GM10266 (cell line): ENCODE measurements around the gene LIMK2.

ENCODE experiments used
- DNase-seq: peaks from one replicate; pipeline ENCODE4 v3.0.0; 2012; ENCODE audit errors: extremely low spot score
- TF ChIP-seq, protein P1 (sequence below): IDR thresholded peaks from 2 replicates; pipeline ENCODE4 v1.5.1; 2012; ENCODE audit warnings: mild to moderate bottlenecking, low read depth; ENCODE audit not compliant: control insufficient read depth, insufficient read depth; ENCODE audit errors: missing control alignments

The LIMK2 gene

DNA sequence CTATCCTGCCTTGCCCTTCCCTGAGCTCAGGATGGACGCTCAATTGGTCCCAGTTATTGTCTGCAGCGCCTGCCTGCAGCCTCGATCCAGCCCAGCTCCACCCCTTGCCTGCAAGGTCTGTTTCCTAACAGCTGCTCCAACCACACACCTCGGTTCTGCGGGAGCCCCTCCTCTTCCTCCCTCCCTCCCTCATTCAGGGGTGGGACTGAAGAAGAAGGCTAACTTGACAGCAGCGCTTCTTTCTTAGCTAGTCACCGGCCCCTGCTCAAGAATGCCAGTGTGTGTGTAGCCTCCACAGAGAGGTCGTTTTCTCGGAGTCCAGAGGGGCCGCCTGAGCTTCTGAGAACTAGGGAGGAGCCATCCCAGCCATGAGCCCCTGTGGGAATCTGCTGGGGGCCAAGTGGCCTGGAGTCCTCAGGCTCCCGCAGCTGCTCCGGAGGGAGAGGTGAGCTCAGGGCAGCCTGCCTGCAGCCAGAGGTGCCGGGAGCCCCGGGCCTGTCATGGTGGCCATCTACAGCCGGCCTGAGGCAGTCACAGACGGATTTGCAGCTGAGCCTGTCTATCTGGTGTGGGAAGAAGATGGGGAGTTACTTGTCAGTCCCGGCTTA lies 36.1 kb downstream of the LIMK2 start:
- peak; percentile 37 for DNase-seq
- TF ChIP-seq, protein P1, sequence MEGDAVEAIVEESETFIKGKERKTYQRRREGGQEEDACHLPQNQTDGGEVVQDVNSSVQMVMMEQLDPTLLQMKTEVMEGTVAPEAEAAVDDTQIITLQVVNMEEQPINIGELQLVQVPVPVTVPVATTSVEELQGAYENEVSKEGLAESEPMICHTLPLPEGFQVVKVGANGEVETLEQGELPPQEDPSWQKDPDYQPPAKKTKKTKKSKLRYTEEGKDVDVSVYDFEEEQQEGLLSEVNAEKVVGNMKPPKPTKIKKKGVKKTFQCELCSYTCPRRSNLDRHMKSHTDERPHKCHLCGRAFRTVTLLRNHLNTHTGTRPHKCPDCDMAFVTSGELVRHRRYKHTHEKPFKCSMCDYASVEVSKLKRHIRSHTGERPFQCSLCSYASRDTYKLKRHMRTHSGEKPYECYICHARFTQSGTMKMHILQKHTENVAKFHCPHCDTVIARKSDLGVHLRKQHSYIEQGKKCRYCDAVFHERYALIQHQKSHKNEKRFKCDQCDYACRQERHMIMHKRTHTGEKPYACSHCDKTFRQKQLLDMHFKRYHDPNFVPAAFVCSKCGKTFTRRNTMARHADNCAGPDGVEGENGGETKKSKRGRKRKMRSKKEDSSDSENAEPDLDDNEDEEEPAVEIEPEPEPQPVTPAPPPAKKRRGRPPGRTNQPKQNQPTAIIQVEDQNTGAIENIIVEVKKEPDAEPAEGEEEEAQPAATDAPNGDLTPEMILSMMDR: no peak

DNA sequence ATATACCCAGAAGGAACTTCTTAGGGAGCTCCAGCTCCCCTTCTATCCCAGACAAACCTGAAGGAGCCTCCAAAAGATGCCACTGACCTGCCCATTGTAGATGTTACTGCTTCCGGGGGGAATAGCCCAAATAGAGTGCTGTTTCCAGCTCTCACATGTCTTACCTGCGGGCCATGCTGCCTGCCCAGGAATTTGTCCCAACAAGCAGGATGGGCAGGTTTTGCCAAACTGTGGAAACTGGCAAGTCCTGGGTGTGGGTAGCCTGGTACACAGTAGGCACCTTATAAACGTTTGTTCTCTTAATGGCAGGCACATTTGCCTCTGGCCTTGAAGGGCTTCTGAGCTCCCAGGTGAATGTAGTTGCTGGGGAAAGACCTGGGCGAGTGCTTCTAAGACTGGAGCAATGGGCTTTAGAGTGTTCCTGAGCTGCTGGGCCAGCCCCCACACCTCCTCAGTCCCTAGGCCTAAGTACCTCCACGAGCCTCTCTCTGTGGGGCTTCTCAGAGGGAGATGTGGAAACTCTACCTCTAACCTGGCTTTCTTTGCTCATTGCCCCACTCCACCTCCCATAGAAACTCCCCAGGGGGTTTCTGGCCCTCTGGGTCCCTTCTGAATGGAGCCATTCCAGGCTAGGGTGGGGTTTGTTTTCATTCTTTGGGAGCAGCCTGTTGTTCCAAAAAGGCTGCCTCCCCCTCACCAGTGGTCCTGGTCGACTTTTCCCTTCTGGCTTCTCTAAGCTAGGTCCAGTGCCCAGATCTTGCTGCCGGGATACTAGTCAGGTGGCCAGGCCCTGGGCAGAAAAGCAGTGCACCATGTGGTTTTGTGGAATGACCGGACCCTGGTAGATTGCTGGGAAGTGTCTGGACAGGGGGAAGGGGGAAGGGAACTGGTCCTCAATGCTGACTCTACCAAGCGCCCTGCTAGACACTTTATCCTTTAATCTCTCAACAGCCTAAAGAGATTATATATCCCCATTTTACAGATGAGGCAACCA lies 37.2 kb downstream of the LIMK2 start:
- no peak for DNase-seq
- TF ChIP-seq, protein P1: no peak

DNA sequence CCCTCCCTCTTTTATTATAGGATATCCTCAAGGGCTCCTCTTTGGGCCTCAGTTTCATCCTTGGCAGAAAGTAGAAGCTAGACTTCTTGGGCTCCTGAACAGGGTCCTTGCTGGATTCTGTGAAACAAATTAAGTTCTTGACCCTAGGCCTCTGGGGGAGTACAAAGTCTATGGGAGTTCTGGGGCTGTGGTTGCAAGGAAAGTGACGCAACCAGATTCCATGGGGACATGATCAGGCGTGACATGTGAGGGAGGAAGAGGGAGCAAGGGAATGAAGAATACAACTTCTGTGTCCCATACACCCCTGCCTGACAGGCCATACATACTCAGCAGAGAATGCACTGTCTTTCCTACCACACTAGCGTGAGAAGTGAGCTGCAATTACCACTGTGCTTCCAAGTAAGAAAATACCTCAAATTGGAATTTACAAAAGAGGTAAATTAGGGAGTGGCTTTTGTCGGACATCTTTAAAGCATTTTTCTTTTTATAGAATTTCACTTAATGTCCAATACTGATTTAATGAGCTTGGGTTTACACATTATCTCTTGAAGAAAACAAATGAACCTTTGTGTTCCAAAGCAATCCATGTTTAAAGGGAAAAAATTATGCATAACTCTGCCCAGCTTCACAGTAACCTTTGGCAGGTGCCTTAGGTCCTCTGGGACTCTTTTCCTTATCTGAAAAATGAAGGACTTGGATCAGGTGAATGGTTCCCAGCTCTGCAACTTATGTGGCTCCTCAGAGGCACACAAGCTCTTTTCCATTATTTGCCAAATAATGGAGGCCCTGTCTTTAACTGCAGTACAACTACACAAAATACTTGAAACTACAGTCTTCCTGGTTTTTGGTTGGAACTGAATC lies 38.9 kb downstream of the LIMK2 start:
- no peak for DNase-seq
- TF ChIP-seq, protein P1: no peak

DNA sequence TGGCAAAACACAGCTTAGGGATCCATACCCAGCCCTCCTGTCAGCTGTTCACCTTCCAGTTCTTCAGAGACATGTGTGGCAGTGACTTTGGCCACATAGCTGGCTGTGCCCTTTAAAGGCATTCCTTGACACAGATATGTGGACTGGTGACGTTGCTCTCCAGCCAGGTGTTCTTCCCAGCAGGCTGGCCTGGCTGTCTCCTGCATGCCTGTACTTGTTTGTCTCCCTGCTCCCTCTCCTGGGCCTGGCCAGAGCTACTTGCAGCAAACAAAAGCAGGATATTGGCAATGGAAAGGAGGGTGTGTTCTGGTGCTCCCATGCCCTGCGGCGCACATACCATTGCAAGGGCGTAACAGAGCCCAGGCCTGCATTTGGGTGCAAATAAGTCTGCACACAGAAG lies 41.9 kb downstream of the LIMK2 start:
- no peak for DNase-seq
- TF ChIP-seq, protein P1: no peak

DNA sequence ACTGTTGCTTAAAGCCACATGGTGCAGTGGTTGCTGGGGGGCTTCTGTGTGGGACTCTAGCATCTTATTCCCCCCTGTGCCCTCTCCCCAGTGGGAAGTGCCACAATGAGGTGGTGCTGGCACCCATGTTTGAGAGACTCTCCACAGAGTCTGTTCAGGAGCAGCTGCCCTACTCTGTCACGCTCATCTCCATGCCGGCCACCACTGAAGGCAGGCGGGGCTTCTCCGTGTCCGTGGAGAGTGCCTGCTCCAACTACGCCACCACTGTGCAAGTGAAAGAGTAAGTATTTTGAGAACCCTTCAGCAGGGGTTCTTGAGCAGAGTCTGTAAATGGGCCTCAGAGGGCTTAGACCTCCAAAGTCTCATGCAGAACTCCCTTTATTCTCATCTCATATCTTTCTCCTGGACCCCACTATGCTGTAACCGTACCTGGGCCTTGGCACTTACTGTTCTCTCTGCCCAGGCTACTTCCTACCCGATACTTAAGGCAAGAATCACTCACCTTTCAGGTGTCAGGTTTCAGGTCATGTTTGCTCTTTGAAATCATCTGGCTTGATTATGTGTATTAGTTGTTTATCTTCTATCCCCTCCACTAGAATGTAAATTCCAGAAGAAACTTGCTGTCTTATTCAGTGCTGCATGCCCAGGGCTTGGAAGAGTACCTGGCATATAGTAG lies 47.8 kb downstream of the LIMK2 start:
- DNase-seq: no peak
- TF ChIP-seq, protein P1: no peak

DNA sequence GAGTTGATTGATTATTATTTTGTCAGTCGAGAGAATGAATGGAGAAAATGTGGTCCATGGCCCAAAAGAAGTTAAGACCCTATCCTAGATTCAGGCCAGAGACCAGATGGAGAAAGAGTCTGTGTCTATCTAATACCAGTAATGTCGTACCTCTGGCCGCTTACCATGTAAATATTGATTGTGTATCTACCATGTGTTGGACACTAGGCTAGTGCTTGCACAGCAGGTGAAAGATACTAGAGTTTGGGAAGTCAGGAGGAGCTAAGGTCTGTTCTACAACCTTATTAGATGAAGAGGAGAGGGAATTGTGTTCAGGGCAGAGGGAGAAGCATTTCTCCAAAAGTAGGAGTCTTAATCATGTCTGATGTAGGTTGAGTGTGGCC lies 48.4 kb downstream of the LIMK2 start:
- TF ChIP-seq, protein P1: no peak
- no peak for DNase-seq
